HG03432 (cell line): ENCODE data around the gene C2orf92.
A peak's percentile ranks its signal among the peaks of the same experiment; 100 is the strongest.
"Not testable (repeated sequence)": the region's sequence is repeated elsewhere in the genome, so short reads cannot be mapped to it uniquely, and the experiment has no call there.

Experiments
- ATAC-seq: cut with Tn5 transposase; IDR thresholded peaks from one replicate; pipeline ENCODE4 v1.9.1; 2021; ENCODE audit warnings: mild to moderate bottlenecking, moderate library complexity; ENCODE audit not compliant: unreplicated experiment

The C2orf92 gene

GRCh38 chr2:97659256-97660043 is 10.1 kb upstream of the C2orf92 start:
- no peak for ATAC-seq

DNA sequence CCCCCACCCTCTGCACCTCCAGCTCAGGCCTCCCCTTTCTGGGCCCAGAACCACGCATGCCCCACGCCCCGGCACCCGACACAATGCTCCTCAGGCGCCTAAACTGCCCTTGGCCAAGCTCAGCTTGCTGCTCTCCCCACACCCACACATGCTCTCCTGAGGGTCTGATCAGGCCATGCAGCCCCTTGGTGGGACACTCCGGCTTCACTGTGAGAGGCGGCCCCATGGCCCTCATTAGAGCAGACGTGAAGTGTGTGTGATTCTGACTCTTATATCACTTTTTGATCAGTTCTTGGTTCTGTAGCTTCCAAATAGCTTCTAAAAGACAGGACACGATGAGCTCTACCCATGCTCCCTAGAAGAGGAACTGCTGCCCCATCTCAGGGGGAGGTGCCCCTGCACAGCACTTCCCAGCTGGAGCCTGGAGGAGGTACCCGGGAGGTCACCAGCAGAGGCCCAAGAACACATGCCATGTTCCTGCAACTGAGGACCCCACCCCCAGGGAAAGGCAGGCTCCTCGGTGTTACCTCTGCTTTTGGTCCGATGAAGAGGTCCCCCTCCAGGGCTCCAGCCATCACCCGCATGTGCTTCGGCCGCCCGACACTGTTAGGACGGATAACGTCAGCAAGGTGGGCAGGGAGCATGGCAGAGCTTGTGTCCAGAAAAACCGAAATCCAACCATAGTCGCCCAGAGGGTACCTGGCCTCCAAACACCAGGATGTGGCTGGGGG is 9.3 kb upstream of the C2orf92 start:
- no peak for ATAC-seq

DNA sequence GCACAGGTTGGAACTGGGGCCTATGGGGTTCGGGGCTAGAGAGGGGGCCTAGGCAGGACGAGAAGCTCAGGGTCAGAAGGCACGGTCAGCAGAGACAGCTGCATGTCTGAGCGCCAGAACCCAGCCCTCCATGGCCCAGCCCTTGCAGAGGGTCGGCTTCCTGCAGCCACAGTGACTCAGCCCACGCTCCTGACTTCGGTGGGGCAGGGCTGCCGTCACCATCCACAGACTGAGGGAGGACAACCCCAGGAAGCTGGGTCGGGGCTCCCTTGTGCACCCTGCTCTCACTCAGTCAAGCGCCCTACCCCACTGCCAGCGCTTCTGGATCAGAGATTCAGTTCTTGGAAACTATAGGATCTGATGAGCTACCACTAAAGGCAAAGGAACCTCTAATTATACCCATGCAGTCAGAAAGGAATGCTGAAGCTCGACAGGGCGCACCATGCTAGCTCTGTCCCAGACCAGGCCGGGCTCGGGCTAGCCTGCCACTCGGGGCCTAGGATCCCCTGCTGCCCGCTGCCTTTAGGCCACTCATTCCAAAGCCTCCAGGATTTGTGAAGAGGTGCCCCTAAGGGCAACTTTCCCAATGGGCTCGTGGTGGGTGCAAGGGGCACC is 8.6 kb upstream of the C2orf92 start:
- ATAC-seq = no peak

- no peak for ATAC-seq
These were observed 7.6 kb upstream of the C2orf92 start for GRCh38 chr2:97661927-97662326.

GRCh38 chr2:97662386-97662894 is 7.1 kb upstream of the C2orf92 start:
- ATAC-seq = no peak

GRCh38 chr2:97662895-97663625 is 6.5 kb upstream of the C2orf92 start:
- peak; percentile 52 for ATAC-seq

- no peak for ATAC-seq
These were observed 5.9 kb upstream of the C2orf92 start for GRCh38 chr2:97663626-97663961.

- ATAC-seq = peak; percentile 89
These were observed 5.4 kb upstream of the C2orf92 start, which contains the start of gene ACTR1B for GRCh38 chr2:97663962-97664635. Gene ACTR1B, minus strand, starts transcription at chr2:97664044. Its CDS starts 154 bp downstream, at chr2:97663890.

DNA sequence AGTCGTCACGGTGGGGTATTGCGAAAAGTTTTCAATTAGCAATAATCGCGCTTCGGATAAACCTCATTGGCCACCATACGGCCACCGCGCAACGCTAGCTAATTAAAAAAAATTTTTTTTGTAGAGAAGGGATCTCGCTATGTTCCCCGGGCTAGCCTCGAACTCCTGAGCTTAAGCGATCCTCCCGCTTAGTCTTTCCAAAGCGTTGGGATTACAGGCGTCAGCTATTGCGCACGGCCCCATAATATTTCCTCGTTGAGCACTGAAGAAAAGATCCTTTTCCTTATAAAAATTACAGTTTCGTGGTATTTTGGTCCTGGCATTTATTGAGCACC is 4.9 kb upstream of the C2orf92 start:
- no peak for ATAC-seq

DNA sequence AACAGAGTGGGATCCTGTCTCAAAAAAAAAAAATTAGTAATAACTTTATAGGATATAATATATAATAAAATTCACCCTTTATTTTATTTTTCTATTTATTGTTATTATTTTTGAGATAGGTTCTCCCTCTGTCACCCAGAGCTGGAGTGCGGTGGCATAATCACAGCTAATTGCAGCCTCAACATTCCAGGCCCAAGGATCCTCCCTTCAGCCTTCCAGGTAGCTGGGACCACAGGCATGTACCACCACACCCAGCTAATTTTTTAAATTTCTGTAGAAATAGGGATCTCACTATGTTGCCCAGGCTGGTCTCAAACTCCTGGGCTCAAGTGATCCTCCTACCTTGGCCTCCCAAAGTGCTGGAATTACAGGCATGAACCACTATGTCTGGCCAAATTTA is 958 bp downstream of the C2orf92 start:
- no peak for ATAC-seq

GRCh38 chr2:97671526-97671925 is 2.0 kb downstream of the C2orf92 start:
- no peak for ATAC-seq

GRCh38 chr2:97672606-97673140 is 3.2 kb downstream of the C2orf92 start:
- ATAC-seq = not testable (repeated sequence)

DNA sequence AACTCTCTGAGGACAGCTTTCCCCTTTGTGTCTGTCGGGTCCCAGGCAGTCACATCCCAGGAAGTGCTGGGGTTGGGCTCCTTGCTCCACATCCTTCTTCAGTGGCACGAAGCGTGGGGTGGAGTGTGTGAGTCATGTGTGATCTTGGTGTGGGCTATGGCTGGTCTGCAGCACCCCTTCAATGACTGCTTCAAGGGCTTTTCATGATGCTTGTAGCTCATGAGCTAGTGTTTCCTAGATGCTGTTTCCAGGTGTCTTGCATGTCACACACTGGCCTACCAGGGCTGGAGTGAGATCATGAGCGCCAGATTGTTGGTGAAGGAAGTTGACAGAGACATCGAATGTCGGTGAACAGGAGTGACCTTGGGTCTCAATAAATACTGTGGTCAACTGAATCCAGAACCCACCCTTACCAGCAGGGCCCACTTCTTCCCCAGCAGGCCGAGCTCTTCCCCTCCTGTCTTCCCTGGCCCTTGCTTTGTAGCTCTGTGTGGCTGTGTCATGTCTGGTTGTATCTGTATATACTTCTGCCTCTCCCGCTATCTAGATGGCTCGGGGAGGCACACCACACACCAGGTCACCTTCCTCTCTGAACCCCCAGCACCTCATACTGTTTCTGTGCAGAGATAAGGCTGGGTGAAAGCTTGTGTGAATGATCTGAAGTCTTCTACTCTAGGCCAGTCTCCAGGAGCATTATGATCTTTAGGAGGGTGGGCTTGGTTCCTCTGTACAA is 3.8 kb downstream of the C2orf92 start:
- ATAC-seq = no peak

DNA sequence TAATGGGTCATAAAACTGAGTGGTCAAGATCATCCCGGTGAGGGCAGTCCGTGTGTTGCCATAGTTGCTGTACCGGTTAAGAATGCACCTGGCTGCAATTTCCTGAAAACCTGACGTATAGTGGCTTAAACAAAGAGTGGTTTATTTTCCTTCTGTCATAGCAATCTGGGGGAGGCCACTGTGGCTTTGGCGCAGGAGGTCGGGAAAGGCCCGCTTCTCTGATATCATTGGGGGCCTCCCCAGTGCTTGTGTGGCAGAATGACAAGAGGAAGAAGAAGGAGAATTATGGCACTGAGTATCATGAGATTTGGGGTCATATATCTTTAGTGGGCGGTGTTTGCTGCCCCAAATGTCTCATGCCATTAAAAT is 4.4 kb downstream of the C2orf92 start:
- ATAC-seq = no peak

DNA sequence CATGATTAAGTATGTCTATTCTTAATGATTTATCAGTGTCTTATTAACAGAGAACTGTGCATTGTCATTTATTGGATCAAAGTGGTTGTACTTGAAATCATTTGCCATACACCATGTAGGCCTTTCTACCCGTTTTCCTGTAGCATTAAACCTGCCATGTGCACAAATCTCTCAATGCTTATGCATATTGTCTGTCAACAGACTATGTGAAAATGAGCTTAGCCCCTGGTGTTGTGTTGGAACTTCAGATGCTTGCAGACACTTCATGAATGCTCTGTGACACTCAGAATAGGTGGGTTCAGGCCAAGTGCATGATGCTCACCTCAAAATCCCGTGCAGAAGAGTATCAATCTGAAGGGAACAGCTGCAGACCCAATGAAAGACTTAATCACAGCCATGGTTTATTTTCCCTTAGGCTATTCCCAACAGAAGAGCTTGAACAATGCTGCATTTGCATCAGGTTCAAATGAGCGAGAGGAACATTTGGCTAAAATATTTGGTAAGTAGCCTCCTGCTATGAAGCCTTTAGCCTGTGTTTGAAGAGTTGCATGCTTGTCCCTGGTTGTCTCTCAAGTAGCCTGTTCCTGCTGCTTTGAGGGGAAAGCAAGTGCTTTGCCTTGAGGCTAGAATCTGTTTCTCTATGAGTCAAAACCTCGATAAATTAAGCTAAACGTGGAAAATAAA is 6.1 kb downstream of the C2orf92 start:
- ATAC-seq = no peak

DNA sequence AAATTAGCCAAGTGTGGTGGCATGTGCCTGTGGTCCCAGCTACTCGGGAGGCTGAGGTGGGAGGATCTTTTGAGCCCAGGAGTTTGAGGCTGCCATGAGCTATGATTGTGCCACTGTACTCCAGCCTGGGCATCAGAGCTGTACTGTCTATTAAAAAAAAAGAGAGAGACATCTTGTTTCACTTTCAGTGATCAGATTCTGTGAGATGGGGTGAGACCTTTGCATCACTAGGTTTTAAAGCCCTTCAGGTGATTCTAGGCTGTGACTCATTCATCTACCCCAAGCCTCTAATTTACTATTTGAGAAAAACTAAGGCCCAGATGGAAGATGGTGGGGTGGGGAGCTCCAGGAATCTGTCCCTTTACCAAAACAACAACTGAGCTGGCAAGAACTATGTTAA is 7.1 kb downstream of the C2orf92 start:
- ATAC-seq = no peak

GRCh38 chr2:97677480-97677879 is 8.0 kb downstream of the C2orf92 start:
- no peak for ATAC-seq

DNA sequence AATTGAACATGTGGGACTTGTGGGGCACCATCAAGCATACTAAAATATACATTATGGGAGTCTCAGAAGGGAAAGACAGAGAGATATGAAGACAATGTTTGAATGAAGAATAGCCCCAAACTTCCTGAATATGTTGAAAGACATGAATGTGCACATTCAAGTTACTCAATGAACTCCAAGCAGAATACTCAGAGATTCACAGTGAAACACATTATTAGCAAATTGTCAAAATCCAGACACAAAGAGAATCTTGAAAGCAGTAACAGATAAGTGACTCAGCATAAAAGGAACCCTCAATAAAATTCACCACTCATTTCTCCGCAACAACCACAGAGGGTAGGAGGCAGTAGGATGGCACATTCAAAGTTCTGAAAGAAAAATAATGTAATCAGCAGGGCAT is 8.8 kb downstream of the C2orf92 start:
- ATAC-seq = no peak

DNA sequence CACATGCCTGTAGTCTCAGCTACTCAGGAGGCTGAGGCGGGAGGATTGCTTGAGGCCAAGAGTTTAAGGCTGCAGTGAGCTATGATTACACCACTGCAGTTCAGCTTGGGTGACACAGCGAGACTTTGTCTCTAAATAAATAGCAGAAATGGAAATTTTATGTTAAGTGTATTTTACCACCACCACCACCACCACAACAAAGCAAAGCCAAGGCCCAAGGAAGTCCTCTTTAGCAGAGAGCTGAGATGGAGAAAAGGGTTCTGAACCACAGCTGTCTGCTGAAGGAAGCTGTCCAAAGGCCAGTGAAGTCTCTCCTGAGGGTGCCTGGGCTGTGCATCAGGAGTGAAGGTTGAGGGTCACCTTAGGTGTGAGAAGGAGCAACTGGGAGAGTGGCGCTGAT is 17.7 kb downstream of the C2orf92 start:
- ATAC-seq = not testable (repeated sequence)
